Erythroblast (primary cell): Measurements from ENCODE around the gene UBE2V1.

Source experiments
- GATA1 ChIP-seq: IDR thresholded peaks from 2 replicates; pipeline ENCODE4 v1.6.1; 2011; ENCODE audit warnings: low read depth, mild to moderate bottlenecking, control low read depth, low read length, moderate library complexity
- POLR2A ChIP-seq: IDR thresholded peaks from 2 replicates; pipeline ENCODE4 v1.6.1; 2011; ENCODE audit warnings: mild to moderate bottlenecking, low read length

DNA sequence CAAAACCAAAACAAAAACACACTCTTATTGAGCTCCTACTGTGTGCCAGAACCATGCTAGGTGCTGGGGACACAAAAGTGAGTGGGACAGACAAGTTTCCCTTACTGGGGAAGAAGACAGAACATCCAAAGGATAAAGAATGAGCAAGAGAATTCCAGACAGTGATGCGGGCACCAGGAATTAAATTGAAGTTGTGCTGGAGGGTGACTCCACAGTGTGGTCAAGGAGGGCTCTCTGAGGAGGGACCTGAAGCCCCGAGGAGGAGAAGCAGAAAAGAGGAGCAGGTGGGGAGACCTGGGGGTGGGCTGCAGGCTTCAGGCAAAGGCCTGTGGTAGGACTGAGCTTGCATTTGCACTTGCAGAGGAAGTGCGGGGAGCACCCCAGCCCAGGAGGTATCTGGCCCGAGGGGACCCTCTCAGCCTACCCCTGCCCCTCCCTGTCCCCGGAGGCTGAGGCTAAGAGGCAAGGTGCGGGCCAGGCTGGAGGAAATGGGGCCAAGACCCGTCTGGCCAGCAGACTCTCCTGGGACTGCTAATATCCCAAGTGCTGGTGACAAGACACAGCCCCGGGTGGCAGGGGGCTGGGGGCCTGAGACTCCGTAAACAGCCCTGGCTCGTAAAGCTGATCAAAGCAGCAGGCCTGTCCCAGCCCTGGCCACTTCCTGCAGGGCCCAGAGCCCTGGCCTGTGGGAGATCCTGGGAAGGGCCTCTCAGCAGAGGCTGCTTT is 73.1 kb downstream of the UBE2V1 start:
- no peak for TF ChIP-seq POLR2A
- no peak for TF ChIP-seq GATA1
